K562 (cell line): ENCODE results near the gene LGR6. TPM values are rescaled to one million over a fixed set of nuclear protein-coding genes. Genes with fewer than 3 reads are reported as not detected.

Experiments used
- BRF2 ChIP-seq: IDR thresholded peaks from 3 replicates; pipeline ENCODE4 v1.6.1; 2011; ENCODE audit warnings: borderline replicate concordance, mild to moderate bottlenecking; ENCODE audit not compliant: insufficient read length, insufficient read depth
- CAMTA2 ChIP-seq: fragments of 250-450 bp; sonication (Bioruptor Pico); conservative IDR thresholded peaks from 2 replicates; pipeline ENCODE4 v1.5.1; 2022
- KLF16 ChIP-seq: IDR thresholded peaks from 2 replicates; pipeline ENCODE4 v1.6.1; 2016; ENCODE audit warnings: antibody characterized with exemption
- NFRKB ChIP-seq: fragments of 450-650 bp; IDR thresholded peaks from 2 replicates; pipeline ENCODE4 v1.6.1; 2016; ENCODE audit warnings: low read depth
- ZBTB40 ChIP-seq, 2 experiments: fragments of 450-650 bp in 1 of 2; sonication (generic) in 1 of 2; formaldehyde crosslinking in 1 of 2; IDR thresholded peaks; 2 replicates each; pipeline versions ENCODE4 v1.7.1 to v1.9.0; 2016 to 2022; ENCODE audit warnings: inconsistent platforms in 1 of 2, mild to moderate bottlenecking in 1 of 2, missing genetic modification reagents in 1 of 2
- polyA plus RNA-seq, 8 experiments: library from polyadenylated mRNA; depleted of rRNA in 4 of 8; stranded (reverse) in 5 of 8; unstranded in 3 of 8; fragments of >200 nt; fragmentation: Nextera tagmentation in 2 of 8; fragmentation: Illumina TruSeq in 1 of 8; extraction: Ambion mirVana in 2 of 8; extraction: Trizol in 1 of 8; gene quantifications; 2 replicates each; pipeline versions ENCODE4 v1.2.1 to v1.2.3, GENCODE V29; 2011 to 2014; ENCODE audit warnings: inconsistent platforms in 1 of 8, missing spikeins in 1 of 8
- total RNA-seq, 7 experiments: library from RNA; depleted of rRNA in 6 of 7; stranded (reverse); fragments of >200 nt in 6 of 7; fragmentation: Illumina TruSeq in 2 of 7; extraction: Trizol in 2 of 7; gene quantifications; 2 replicates each; pipeline versions ENCODE4 v1.2.1 to v1.2.3, GENCODE V29; 2011 to 2021; ENCODE audit warnings: low replicate concordance in 1 of 7

The LGR6 gene
- total and polyA plus RNA-seq, 9 of the 15 experiments (the other 6 are each of a cell fraction or from before 2014, with no cell fraction given): 0.01 to 0.54 (median 0.17) TPM; not detected in 1

- TF ChIP-seq ZBTB40 (IDR thresholded peaks at IDR 0.05) (no peak), ZBTB40 (CRISPR knock-in tag; IDR thresholded peaks at IDR 0.05) (no peak), CAMTA2 (no peak), BRF2 (no peak), NFRKB (no peak), KLF16 (no peak)
These were observed 66.1 kb downstream of the LGR6 start (continued) for GRCh38 chr1:202259705-202260104.
